ENCODE results near the gene DHRS2. TPM values are rescaled to one million over a fixed set of nuclear protein-coding genes. Genes with fewer than 3 reads are reported as not detected.

Gene DHRS2, protein sequence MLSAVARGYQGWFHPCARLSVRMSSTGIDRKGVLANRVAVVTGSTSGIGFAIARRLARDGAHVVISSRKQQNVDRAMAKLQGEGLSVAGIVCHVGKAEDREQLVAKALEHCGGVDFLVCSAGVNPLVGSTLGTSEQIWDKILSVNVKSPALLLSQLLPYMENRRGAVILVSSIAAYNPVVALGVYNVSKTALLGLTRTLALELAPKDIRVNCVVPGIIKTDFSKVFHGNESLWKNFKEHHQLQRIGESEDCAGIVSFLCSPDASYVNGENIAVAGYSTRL
- total RNA-seq = 0.19 and 0.21 TPM in 2 replicates

DNA sequence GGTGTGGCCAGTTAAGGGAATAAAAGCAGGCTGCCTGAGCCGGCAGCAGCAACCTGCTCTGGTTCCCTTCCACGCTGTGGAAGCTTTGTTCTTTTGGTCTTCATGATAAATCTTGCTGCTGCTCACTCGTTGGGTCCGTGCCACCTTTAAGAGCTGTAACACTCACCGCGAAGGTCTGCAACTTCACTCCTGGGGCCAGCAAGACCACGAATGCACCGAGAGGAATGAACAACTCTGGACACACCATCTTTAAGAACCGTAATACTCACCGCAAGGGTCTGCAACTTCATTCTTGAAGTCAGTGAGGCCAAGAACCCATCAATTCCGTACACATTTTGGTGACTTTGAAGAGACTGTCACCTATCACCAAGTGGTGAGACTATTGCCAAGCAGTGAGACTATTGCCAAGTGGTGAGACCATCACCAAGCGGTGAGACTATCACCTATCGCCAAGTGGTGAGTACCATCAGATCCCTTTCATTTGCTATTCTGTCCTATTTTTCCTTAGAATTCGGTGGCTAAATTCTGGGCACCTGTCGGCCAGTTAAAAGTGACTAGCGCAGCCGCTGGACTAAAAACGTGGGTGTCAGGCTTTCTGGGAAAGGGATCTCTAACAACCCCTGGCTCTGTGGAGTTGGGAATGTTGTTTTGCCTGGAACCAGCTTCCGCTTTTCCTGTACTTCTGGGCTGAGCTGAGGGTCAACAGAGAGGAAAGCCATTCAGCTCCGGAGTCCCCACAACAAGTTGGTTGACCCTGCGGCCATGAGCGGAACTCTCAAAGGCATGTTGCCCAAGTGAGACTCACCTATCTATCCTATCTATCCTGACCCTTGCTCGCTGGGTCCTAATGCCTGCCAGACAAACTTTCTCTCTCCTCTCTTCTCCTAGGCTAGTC, at the start of gene DHRS2:
DHRS2 (plus strand) TSS at position 48 of the 895 bp plus-strand sequence. CDS start 2,501 bp downstream, outside the sequence.

Other genes starting within 250 kb of the DHRS2 start
- gene MYH6, start 228.1 kb upstream of the DHRS2 start, total RNA-seq = not detected in 2 replicates
- gene MYH7, start 200.7 kb upstream of the DHRS2 start, total RNA-seq = not detected in 2 replicates
- gene NGDN, start 166.7 kb upstream of the DHRS2 start, total RNA-seq = 29.1 and 30.3 TPM in 2 replicates
- gene ZFHX2, start 84.6 kb upstream of the DHRS2 start, total RNA-seq = 0.21 and 2.0 TPM in 2 replicates
- gene THTPA, start 80.1 kb upstream of the DHRS2 start, total RNA-seq = 4.9 and 13.4 TPM in 2 replicates
- 57.8 and 73.3 TPM in 2 replicates for gene AP1G2, start 68.6 kb upstream of the DHRS2 start, total RNA-seq
- not detected in 2 replicates for gene JPH4, start 57.6 kb upstream of the DHRS2 start, total RNA-seq

Data from airway epithelial cell (primary cell).